SK-N-SH (cell line): ENCODE data around the gene RELT. TPM values are rescaled to one million over a fixed set of nuclear protein-coding genes. Genes with fewer than 3 reads are reported as not detected.

Experiments
- CTCF ChIA-PET: fragments of 300-600, 350-600 bp; formaldehyde crosslinking; extraction: SDS; loops from one replicate; lab custom pipeline; 2021; lab: Yijun Ruan, JAX
- POLR2A ChIA-PET: fragments of 350-600 bp; sonication (Branson Sonifier 250); formaldehyde crosslinking; extraction: SDS; loops from one replicate; lab custom pipeline; 2020; ENCODE audit warnings: antibody characterized with exemption, inconsistent platforms; lab: Yijun Ruan, JAX
- DNase-seq: peaks from one replicate; pipeline ENCODE4 v3.0.0; 2012
- H2AFZ ChIP-seq: fragments of 200-600 bp; sonication (generic); 2 replicates; pipeline ENCODE4 v1.8.1; 2016; ENCODE audit warnings: antibody characterized with exemption, mild to moderate bottlenecking, low read depth
- H3F3A ChIP-seq: fragments of 200-600 bp; sonication (generic); replicated peaks from 2 replicates; pipeline ENCODE3; 2016; ENCODE audit warnings: antibody characterized with exemption, mild to moderate bottlenecking; ENCODE audit not compliant: insufficient read depth
- H3K27ac ChIP-seq, 2 experiments: fragments of 200-500 bp in 1 of 2; fragments of 200-600 bp in 1 of 2; sonication (Bioruptor generic) in 1 of 2; sonication (generic), shearing (Covaris generic) in 1 of 2; 2 replicates each; pipeline versions ENCODE4 v1.5.1 to v1.6.1; 2014 to 2016; ENCODE audit warnings: low read depth in 2 of 2, inconsistent platforms in 1 of 2, low read length in 1 of 2, mild to moderate bottlenecking in 1 of 2, mixed read lengths in 1 of 2
- H3K27me3 ChIP-seq: fragments of 200-600 bp; sonication (generic), shearing (Covaris generic); 2 replicates; pipeline ENCODE4 v1.6.1; 2016; ENCODE audit warnings: mixed run types; ENCODE audit not compliant: insufficient read depth
- H3K36me3 ChIP-seq, 2 experiments: fragments of 200-500 bp in 1 of 2; fragments of 200-600 bp in 1 of 2; sonication (Bioruptor generic) in 1 of 2; sonication (generic) in 1 of 2; replicated peaks in 1 of 2; 2 replicates each; pipeline versions ENCODE3 to v1.5.1; 2014 to 2016; ENCODE audit warnings: low read length in 1 of 2, mild to moderate bottlenecking in 1 of 2; ENCODE audit not compliant: insufficient read depth in 2 of 2, control insufficient read depth in 1 of 2
- H3K4me1 ChIP-seq, 2 experiments: fragments of 200-500 bp in 1 of 2; fragments of 200-600 bp in 1 of 2; sonication (Bioruptor generic) in 1 of 2; sonication (generic), shearing (Covaris generic) in 1 of 2; 2 replicates each; pipeline versions ENCODE4 v1.5.1 to v1.6.1; 2014 to 2016; ENCODE audit warnings: low read depth in 1 of 2, low read length in 1 of 2, mixed run types in 1 of 2; ENCODE audit not compliant: insufficient read depth in 2 of 2, control insufficient read depth in 1 of 2
- H3K4me2 ChIP-seq: fragments of 200-600 bp; sonication (generic), shearing (Covaris generic); 2 replicates; pipeline ENCODE4 v1.6.1; 2017; ENCODE audit warnings: mixed run types
- H3K4me3 ChIP-seq, 2 experiments: fragments of 200-500 bp in 1 of 2; fragments of 200-600 bp in 1 of 2; sonication (Bioruptor generic) in 1 of 2; sonication (generic), shearing (Covaris generic) in 1 of 2; 2 replicates each; pipeline versions ENCODE4 v1.5.1 to v1.8.1; 2014 to 2016; ENCODE audit warnings: low read depth in 2 of 2, inconsistent platforms in 1 of 2, low read length in 1 of 2, mild to moderate bottlenecking in 1 of 2, mixed read lengths in 1 of 2, moderate library complexity in 1 of 2
- H3K79me2 ChIP-seq: fragments of 200-600 bp; sonication (generic); 2 replicates; pipeline ENCODE4 v1.8.1; 2017; ENCODE audit warnings: mild to moderate bottlenecking; ENCODE audit not compliant: insufficient read depth
- H3K9ac ChIP-seq: fragments of 200-600 bp; sonication (generic); 2 replicates; pipeline ENCODE4 v1.6.1; 2017; ENCODE audit warnings: mixed run types
- H3K9me2 ChIP-seq: fragments of 200-600 bp; sonication (generic); 2 replicates; pipeline ENCODE4 v1.6.1; 2017; ENCODE audit warnings: mixed run types
- H3K9me3 ChIP-seq: fragments of 200-600 bp; sonication (generic); 2 replicates; pipeline ENCODE4 v1.6.1; 2017; ENCODE audit warnings: mixed run types, mild to moderate bottlenecking, moderate library complexity
- H4K20me1 ChIP-seq: fragments of 200-600 bp; sonication (generic); 2 replicates; pipeline ENCODE4 v1.6.1; 2017; ENCODE audit warnings: mild to moderate bottlenecking, mixed run types; ENCODE audit not compliant: insufficient read depth
- JUND ChIP-seq: IDR thresholded peaks from 2 replicates; pipeline ENCODE4 v1.4.0; 2012
- MEF2A ChIP-seq: IDR thresholded peaks from 2 replicates; pipeline ENCODE4 v1.4.0; 2012; ENCODE audit warnings: low read depth, borderline replicate concordance
- NRF1 ChIP-seq: IDR thresholded peaks from 2 replicates; pipeline ENCODE4 v1.6.1; 2012; ENCODE audit warnings: low read depth, mild to moderate bottlenecking, low read length
- RAD21 ChIP-seq: IDR thresholded peaks from 2 replicates; pipeline ENCODE4 v1.6.1; 2012; ENCODE audit warnings: mild to moderate bottlenecking, low read length
- REST ChIP-seq: IDR thresholded peaks from 2 replicates; pipeline ENCODE4 v1.6.1; 2012; ENCODE audit warnings: mild to moderate bottlenecking, low read depth, low read length, moderate library complexity
- TAF1 ChIP-seq: IDR thresholded peaks from 2 replicates; pipeline ENCODE4 v1.6.1; 2012; ENCODE audit warnings: low read depth, mild to moderate bottlenecking, low read length, moderate library complexity, borderline replicate concordance
- ZBTB33 ChIP-seq: IDR thresholded peaks from 2 replicates; pipeline ENCODE4 v1.4.0; 2012; ENCODE audit warnings: low read depth, borderline replicate concordance
- WGBS: methylation state at CpG from one replicate; pipeline ENCODE4 v1.1.6; 2017; ENCODE audit warnings: low lambda C conversion rate; 5-methylcytosine and 5-hydroxymethylcytosine counted together
- polyA plus RNA-seq, 3 experiments: library from polyadenylated mRNA; depleted of rRNA; stranded (reverse); fragments of >200 nt; gene quantifications; 2 replicates each; pipeline ENCODE4 v1.2.3, GENCODE V29; 2012
- TF ChIP-seq, protein P1 (sequence below): IDR thresholded peaks from 2 replicates; pipeline ENCODE4 v1.4.0; 2012; ENCODE audit warnings: low read depth
- TF ChIP-seq, protein P2 (sequence below): IDR thresholded peaks from 2 replicates; pipeline ENCODE4; 2012

Gene RELT
- polyA plus RNA-seq, 1 of the 3 experiments (the other 2 are of a cell fraction): 4.3 TPM

DNA sequence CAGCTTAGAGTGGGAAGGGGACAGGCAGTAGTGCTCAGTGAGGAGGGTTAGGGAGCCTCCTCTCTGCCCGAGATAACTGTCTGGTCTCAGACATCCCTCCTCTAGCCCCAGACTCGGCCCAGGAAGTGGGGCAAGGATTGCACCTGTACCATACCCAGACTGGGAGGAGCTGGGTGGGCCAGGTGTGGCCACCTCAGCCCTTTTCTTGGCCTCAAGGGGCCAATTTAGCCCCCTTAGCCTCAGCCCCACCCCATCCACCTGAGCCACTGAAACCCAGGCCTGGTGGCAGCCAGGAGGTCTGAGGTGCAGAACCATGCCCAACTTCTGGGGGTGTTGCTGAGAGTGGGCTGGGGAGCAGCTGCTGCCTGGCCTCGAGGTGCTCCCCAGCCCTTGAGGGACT, 6.5 kb downstream of the RELT start:
- Histone ChIP-seq H3K9ac (no peak overlapping the region), H3K27me3 (no peaks in the 10 kb centered on the region), H3K9me2 (no peaks in the 10 kb centered on the region), H4K20me1 (peaks cover 22% of the 10 kb centered on the region; the same call in 1 of the 2 replicates), H3K4me3 (no peak overlapping the region), H3K36me3 (no peaks in the 10 kb centered on the region), H2AFZ (no peak overlapping the region), H3K27ac (no peak overlapping the region), H3F3A (no peaks in the 10 kb centered on the region), H3K4me2 (no peak overlapping the region), H3K79me2 (peaks cover 72% of the 10 kb centered on the region), H3K4me1 (peaks cover 15% of the 10 kb centered on the region in 2 experiments; a peak in 2 of 4 replicates), H3K9me3 (no peaks in the 10 kb centered on the region)
- DNase-seq: no peak
- WGBS: 80% methylated on average over 2 of the region's 3 CpGs
- ChIA-PET POLR2A (no interaction called here), CTCF (interaction anchor here (1.0 to 3.7 kb wide), 5 partner anchors 11 to 279 kb away, joined by 3 to 31 read pairs (median 14); partner anchors contain the start of gene ARHGEF17)
- TF ChIP-seq, protein P1, sequence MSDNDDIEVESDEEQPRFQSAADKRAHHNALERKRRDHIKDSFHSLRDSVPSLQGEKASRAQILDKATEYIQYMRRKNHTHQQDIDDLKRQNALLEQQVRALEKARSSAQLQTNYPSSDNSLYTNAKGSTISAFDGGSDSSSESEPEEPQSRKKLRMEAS: no peak
- TF ChIP-seq JUND: no peak
- no peak for TF ChIP-seq REST
- TF ChIP-seq RAD21: no peak
- TF ChIP-seq MEF2A: no peak
- no peak for TF ChIP-seq NRF1
- TF ChIP-seq TAF1: no peak
- TF ChIP-seq ZBTB33: no peak
- TF ChIP-seq, protein P2, sequence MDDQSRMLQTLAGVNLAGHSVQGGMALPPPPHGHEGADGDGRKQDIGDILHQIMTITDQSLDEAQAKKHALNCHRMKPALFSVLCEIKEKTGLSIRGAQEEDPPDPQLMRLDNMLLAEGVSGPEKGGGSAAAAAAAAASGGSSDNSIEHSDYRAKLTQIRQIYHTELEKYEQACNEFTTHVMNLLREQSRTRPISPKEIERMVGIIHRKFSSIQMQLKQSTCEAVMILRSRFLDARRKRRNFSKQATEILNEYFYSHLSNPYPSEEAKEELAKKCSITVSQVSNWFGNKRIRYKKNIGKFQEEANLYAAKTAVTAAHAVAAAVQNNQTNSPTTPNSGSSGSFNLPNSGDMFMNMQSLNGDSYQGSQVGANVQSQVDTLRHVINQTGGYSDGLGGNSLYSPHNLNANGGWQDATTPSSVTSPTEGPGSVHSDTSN: no peak
